ENCODE measurements around the gene VPS4B. TPM values are rescaled to one million over a fixed set of nuclear protein-coding genes. Genes with fewer than 3 reads are reported as not detected.

Gene VPS4B
- total RNA-seq, 1 donor, result 47.4 TPM

DNA sequence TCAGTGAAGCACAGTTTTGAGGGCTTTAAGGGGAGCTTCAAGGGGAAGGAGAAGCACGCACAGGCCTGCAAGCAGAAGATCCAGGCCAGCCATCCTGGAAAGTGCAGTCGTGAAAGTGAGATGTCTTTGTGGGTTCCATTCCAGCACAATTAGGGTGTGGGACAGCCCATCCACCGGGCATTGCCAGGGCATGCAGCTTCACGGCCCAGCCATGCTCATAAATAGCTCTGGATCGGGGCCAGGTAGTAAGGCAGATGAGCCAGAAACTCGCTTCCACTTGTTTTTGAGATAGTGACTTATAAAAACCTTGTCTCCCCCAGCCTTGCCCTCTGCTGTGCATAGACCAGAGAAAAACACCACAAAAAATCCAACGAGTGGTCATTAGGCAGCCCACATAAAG is 76.2 kb downstream of the VPS4B start:
- Histone ChIP-seq H3K79me2 (ENCODE audit: insufficient read depth, low read length) (peaks cover 23% of the 10 kb centered on the region), H3K4me1 (ENCODE audit: insufficient read depth, low read length) (peaks cover 7% of the 10 kb centered on the region), H3K4me3 (ENCODE audit: insufficient read depth, low read length) (no peak overlapping the region), H4K20me1 (ENCODE audit: insufficient read depth, low read length) (no peaks in the 10 kb centered on the region), H3K4me2 (ENCODE audit: insufficient read depth, low read length) (no peak overlapping the region), H3K36me3 (ENCODE audit: insufficient read depth, low read length) (peaks cover 75% of the 10 kb centered on the region), H3K27ac (ENCODE audit: low read depth, low read length) (peak overlapping the region; percentile 45), H2AFZ (ENCODE audit: low read length) (peak overlapping the region; percentile 15), H3K27me3 (ENCODE audit: insufficient read depth, low read length) (no peaks in the 10 kb centered on the region), H3K9me3 (ENCODE audit: low read depth, low read length) (no peaks in the 10 kb centered on the region)
- TF ChIP-seq, protein P1, sequence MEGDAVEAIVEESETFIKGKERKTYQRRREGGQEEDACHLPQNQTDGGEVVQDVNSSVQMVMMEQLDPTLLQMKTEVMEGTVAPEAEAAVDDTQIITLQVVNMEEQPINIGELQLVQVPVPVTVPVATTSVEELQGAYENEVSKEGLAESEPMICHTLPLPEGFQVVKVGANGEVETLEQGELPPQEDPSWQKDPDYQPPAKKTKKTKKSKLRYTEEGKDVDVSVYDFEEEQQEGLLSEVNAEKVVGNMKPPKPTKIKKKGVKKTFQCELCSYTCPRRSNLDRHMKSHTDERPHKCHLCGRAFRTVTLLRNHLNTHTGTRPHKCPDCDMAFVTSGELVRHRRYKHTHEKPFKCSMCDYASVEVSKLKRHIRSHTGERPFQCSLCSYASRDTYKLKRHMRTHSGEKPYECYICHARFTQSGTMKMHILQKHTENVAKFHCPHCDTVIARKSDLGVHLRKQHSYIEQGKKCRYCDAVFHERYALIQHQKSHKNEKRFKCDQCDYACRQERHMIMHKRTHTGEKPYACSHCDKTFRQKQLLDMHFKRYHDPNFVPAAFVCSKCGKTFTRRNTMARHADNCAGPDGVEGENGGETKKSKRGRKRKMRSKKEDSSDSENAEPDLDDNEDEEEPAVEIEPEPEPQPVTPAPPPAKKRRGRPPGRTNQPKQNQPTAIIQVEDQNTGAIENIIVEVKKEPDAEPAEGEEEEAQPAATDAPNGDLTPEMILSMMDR (IDR thresholded peaks at IDR 0.05; ENCODE audit: extremely low read depth, low read depth, low read length), result no peak
- DNase-seq (ENCODE audit: insufficient read length, low spot score, missing footprints), result no peak

DNA sequence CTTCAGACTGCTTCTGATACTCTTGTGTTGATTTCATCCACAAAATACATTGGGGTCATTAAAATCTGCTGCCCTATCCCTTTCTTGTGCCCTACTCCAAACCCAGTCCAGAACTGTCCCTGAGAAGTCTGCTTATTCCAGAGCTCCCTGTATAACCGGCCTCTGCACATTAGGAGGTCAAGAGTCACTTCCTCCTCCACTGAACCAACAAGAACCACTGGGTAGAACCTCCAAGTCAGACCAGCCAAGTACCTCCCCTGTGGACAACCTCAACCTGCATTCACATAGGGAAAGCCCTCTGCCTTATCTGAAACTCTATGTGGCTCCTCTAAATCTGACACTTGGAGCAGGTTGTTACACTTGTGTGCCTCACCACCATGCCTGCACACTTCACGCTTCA is 77.4 kb downstream of the VPS4B start:
- peaks cover 7% of the 10 kb centered on the region for H3K4me1 ChIP-seq (ENCODE audit: insufficient read depth, low read length)
- peaks cover 73% of the 10 kb centered on the region for H3K36me3 ChIP-seq (ENCODE audit: insufficient read depth, low read length)
- H3K4me3 ChIP-seq (ENCODE audit: insufficient read depth, low read length), result no peak overlapping the region
- H3K27me3 ChIP-seq (ENCODE audit: insufficient read depth, low read length), result no peaks in the 10 kb centered on the region
- no peak overlapping the region for H2AFZ ChIP-seq (ENCODE audit: low read length)
- TF ChIP-seq, protein P1 (IDR thresholded peaks at IDR 0.05; ENCODE audit: extremely low read depth, low read depth, low read length), result no peak
- no peak overlapping the region for H3K4me2 ChIP-seq (ENCODE audit: insufficient read depth, low read length)
- no peaks in the 10 kb centered on the region for H4K20me1 ChIP-seq (ENCODE audit: insufficient read depth, low read length)
- DNase-seq (ENCODE audit: insufficient read length, low spot score, missing footprints), result no peak
- no peak overlapping the region for H3K27ac ChIP-seq (ENCODE audit: low read depth, low read length)
- no peaks in the 10 kb centered on the region for H3K9me3 ChIP-seq (ENCODE audit: low read depth, low read length)
- H3K79me2 ChIP-seq (ENCODE audit: insufficient read depth, low read length), result peaks cover 22% of the 10 kb centered on the region

DNA sequence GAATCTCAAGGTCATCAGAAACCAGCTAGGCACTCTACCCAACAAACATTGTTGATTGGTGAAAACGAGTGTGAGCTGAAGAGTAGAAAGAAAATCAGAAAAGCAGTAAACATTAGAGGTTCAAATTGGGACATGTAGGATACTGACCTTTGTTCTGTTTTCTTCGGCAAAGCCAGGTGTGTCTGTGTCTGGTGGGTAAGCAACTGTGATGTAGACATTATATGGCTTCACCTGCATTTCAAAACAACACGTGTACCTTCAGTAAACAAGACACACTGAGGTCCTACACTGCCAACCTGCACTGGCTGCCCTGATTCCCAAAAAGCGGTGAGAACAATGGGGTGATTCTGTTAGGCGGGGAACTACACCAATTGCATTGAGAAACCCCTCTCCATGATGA is 78.0 kb downstream of the VPS4B start:
- H3K4me2 ChIP-seq (ENCODE audit: insufficient read depth, low read length), result no peak overlapping the region
- no peaks in the 10 kb centered on the region for H3K27me3 ChIP-seq (ENCODE audit: insufficient read depth, low read length)
- no peaks in the 10 kb centered on the region for H3K9me3 ChIP-seq (ENCODE audit: low read depth, low read length)
- H3K27ac ChIP-seq (ENCODE audit: low read depth, low read length), result no peak overlapping the region
- H3K79me2 ChIP-seq (ENCODE audit: insufficient read depth, low read length), result peaks cover 20% of the 10 kb centered on the region
- no peak for DNase-seq (ENCODE audit: insufficient read length, low spot score, missing footprints)
- TF ChIP-seq, protein P1 (IDR thresholded peaks at IDR 0.05; ENCODE audit: extremely low read depth, low read depth, low read length), result no peak
- no peak overlapping the region for H3K4me3 ChIP-seq (ENCODE audit: insufficient read depth, low read length)
- peaks cover 7% of the 10 kb centered on the region for H3K4me1 ChIP-seq (ENCODE audit: insufficient read depth, low read length)
- no peaks in the 10 kb centered on the region for H4K20me1 ChIP-seq (ENCODE audit: insufficient read depth, low read length)
- no peak overlapping the region for H2AFZ ChIP-seq (ENCODE audit: low read length)
- peaks cover 68% of the 10 kb centered on the region for H3K36me3 ChIP-seq (ENCODE audit: insufficient read depth, low read length)

GRCh38 chr18:63342206-63342605 is 80.1 kb downstream of the VPS4B start:
- TF ChIP-seq, protein P1 (IDR thresholded peaks at IDR 0.05; ENCODE audit: extremely low read depth, low read depth, low read length), result peak; percentile 52
- Histone ChIP-seq H3K36me3 (ENCODE audit: insufficient read depth, low read length) (peaks cover 67% of the 10 kb centered on the region), H2AFZ (ENCODE audit: low read length) (no peak overlapping the region), H3K9me3 (ENCODE audit: low read depth, low read length) (no peaks in the 10 kb centered on the region), H4K20me1 (ENCODE audit: insufficient read depth, low read length) (no peaks in the 10 kb centered on the region), H3K4me3 (ENCODE audit: insufficient read depth, low read length) (no peak overlapping the region), H3K79me2 (ENCODE audit: insufficient read depth, low read length) (peaks cover 15% of the 10 kb centered on the region), H3K4me2 (ENCODE audit: insufficient read depth, low read length) (no peak overlapping the region), H3K4me1 (ENCODE audit: insufficient read depth, low read length) (peaks cover 7% of the 10 kb centered on the region), H3K27me3 (ENCODE audit: insufficient read depth, low read length) (no peaks in the 10 kb centered on the region), H3K27ac (ENCODE audit: low read depth, low read length) (no peak overlapping the region)
- DNase-seq (ENCODE audit: insufficient read length, low spot score, missing footprints), result no peak

All from osteoblast (primary cell).